NAMALWA (cell line): ENCODE results near the gene POLN.
"Not testable (repeated sequence)": the region's sequence is repeated elsewhere in the genome, so short reads cannot be mapped to it uniquely, and the experiment has no call there.

Source experiments
- DNase-seq: peaks from one replicate; pipeline ENCODE4 v3.0.0-alpha.2; 2015; ENCODE audit warnings: low spot score

The POLN gene

DNA sequence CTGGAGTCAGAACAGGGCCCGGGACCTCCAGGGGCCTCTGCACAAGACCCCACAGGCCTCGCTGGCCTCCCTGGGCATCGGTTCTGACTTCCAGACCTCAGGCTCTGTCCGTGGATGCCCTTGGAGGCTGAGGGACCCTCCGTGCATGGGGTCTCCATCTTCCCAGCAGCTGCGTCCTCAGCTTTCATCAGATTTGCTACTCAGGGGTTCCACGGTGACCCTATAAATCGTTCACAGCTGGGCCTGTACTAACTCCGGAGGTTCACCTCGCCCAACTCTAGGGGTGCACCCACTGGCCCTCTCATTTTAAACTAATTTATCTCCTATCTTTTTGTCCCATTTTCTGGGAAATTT, 33.1 kb upstream of the POLN start:
- DNase-seq, result not testable (repeated sequence)

DNA sequence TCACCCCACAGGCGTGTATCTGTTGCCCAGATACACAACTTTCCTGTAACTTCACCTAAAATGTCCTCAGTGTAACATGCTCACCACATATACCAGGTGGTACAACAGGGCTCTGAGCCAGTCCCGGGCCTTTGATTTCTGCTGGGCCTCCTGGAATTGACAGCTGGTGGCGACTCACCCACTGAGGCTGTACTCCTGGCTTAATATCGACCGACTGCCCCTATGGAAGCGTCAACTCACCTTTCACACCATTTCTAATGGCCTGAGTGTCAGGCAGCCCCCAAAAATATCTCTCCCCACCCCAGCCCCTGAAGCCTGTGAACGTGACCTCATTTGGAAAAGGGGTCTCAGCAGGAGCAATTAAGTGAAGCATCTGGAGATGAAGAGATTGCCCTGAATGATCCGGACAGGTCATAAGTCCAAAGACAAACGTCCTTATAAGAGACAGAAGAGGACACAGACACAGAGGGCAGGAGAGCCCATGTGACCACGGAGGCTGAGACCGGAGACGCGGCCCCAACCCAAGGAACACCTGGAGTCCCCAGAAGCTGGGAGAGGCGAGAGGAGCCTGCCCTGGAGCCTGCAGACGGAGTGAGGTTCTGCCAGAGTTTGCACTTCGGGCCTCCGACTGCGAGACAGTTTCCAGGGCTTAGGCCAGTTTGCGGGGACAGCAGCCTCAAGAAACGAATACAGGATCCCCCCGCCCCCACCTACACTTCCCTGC, 32.6 kb upstream of the POLN start:
- DNase-seq, result no peak

DNA sequence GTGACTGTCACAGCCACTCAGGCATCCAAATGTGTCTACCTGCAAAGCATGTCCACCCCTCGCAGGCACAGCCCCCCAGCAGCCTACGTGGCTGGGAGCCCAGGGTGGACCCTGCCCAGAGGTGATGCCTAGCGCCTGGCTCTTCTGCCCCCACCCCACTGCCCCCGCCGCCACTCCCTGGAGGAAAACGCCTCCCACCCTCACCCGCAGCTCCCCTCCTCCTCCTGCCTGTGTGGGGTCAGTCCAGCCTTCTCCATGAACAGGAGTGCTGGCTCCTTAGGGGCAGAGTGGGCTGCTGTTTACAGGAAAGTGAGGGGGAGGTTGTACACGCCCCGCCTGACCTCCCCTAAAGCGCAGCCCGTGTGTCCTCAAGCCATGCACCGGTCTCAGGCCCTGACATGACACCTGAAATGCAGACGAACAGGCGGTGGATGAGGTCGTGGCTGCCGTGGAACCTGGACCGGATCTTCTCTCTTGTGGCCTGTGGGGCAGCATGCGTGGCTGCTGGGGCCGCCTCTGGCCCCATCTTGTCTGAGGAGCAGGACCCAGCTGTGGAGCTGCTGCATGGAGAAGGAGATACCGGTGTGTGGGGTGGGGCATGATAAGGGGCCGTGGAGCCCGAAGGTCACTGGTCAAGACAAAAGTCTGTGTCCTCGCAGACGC, 31.9 kb upstream of the POLN start:
- DNase-seq, result no peak

DNA sequence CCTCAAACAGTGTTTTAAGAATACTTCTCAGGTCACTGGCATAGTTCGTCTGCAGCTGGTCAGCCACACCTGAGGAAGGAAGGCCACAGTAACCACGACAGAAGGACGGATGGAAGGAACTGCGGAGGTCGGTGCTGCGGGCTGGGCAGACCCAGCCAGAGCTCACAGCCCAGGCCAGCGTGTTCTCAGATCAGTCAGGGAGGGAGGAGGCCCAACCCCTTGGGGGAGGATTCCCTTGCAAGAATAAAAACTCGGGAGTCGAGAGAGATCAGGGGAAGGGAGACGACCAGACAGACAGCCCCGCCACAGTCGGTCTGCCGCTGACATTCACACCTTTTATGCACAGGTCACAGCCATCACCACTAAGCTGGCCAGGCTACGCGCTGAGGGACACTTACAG, 31.3 kb upstream of the POLN start:
- DNase-seq, result no peak

DNA sequence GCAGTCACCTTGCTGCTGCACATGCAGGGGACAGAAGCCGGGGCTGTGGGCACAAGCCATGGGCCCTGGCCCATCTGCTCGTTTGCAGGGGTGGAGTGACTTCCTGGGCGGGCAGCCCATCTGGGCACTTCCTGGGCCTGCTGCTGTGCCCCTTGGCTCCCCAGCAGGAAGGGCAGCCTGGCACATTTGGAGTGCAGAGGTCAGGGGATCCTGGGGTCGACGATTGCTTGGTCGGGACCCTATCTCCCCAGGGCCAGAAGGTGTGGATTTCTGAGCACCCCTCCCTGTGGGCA, 30.9 kb upstream of the POLN start:
- no peak for DNase-seq

DNA sequence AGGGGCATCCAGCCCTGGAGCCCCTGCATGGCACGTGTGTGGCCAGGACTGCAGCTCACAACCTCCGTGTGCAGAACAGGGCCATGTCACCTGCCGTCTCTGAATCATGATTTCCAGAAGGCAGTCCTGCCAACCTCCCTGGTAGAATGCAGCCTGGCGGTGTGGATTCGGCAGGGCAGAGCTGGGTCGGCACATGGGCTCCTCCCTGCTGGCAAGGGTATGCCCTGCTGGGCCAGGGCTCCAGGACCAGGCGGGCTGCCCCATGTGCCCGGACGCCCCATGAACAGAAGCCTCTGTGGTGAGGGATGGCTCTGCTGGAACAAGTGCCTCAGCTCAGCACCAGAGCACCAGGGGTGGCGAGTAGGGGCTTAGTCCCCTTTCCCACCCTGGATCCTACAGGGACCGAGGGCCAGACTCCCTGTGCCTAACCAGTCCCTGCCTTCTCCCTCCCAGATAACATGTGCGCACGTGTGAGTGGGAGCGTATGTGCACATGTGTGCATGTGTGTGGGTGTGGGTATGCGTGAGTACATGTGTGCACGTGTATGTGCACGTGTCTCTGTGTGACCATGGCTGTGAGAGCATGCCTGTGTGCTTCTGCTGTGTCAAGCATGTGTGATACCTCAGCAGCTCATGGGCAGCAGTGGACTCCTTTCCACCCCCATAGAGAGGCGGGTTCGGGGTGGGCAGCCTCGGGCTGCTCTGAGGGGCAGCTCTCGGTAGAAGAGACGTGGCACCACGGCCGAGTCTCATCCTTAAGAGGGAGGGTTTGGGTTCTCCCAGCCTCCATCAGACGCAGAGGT, 30.3 kb upstream of the POLN start:
- no peak for DNase-seq

DNA sequence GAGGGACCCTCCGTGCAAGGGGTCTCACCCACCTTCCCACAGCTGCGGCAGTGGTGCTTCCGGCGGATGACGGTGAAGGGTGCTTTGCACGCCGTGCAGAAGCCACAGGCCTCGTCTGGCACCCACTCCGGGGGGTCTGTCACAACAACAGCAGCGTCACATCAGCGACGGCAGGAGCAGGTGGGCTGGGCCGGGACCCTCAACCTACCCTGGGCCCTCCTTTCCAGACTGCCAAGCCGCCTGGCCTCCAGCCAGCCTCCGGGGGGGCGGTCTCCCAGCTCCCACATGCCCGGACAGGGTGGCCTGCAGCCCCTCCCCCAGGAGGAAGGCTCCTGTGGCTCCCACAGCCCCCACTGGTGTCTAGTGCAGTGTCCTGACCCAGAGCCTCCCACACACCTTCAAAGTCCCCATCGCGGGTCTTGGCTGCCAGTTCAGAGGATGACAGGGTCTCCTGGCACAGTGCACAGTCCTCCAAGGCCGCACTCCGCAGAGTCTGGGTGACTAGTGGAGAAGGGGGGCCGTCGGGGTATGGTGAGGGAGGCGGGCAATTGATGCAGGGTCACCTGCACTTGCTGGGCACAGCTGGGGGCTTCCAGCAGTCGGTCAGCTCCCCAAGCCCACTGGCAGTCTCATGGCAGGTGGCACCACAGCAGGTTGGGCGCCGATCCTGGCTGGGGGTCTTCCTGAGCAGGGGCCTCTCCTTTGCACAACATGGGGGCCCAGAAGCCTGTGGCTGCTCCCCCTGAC, 29.5 kb upstream of the POLN start:
- no peak for DNase-seq

DNA sequence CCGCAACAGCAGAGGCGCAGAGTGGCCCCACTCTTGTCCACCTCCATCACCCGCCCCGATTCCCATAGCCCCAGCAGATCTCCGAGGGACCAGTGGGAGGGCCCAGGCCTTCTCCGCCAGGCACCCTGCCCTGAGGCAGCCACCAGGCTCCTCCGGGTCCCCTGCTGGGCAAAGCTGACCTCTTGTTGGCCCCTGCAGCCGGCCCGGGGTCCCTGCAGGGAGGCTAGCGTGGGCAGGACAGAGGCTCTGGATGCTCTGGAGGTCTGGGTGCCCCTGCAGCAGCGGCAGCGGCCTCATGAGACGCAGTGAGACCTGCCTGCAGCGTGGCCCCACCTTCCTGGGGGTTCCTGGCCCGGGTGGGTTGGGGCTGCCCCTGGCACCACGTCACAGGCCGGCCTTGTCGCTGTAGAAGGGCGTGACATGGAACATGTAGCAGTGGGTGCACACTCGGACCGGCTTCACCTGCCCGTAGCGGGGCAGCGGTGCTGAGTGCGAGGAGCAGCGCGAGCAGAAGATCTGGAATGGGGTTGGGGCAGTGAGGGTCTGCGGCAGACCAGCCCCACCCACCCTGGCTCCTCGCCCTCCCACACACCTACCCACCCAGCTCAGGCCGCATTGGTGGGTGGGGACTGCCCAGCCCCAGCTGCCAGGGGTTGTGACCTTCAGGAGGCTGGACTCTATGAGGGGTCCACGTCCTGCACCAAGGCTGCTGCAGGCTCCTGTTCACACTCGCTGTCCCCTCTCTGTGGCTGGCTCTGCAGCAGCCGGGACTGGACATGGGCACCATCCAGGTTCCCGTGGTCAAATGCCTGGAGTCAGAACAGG, 28.6 kb upstream of the POLN start:
- no peak for DNase-seq

DNA sequence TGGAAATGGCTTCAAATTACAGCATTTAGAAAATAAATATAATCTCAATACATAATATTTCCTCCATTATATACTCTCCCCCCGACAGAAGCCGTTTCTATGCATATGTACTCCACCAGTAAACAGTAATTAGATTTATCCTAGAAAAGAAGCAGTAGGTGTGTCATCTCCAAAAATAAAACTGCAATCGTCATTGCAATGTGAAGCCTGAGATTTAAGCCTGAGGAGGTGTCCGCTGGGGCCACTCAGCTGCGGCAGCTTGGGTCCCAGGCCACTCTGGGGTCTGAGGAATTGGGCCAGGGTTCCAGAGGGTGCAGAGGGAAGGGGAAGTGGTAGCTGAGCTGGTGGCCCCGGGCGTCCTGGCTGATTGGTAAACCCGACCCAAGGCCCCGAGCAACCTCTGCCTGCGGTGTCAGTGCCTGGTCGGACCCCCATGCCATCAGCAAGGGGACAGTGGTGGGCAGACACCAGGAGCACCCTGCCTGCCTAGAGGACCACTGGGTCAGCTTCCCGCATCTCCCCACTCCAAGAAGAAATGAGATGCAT, 27.8 kb upstream of the POLN start:
- no peak for DNase-seq

DNA sequence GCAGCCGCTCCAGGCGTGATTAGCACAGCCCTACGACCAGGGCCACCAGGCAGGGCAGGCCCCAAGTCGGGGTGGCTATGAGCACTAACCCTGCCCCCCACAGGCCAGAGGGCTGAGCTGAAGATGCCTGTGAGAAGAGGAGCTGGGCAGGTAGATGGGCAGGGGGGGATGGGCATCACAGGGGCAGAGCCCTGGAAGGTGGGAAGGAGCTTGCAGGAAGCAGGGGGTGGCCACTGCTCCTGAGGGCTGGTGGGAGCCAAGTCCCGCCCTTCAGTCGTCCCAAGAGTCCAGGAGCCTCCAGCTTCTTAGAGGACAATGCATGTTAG, 27.2 kb upstream of the POLN start:
- DNase-seq, result no peak

DNA sequence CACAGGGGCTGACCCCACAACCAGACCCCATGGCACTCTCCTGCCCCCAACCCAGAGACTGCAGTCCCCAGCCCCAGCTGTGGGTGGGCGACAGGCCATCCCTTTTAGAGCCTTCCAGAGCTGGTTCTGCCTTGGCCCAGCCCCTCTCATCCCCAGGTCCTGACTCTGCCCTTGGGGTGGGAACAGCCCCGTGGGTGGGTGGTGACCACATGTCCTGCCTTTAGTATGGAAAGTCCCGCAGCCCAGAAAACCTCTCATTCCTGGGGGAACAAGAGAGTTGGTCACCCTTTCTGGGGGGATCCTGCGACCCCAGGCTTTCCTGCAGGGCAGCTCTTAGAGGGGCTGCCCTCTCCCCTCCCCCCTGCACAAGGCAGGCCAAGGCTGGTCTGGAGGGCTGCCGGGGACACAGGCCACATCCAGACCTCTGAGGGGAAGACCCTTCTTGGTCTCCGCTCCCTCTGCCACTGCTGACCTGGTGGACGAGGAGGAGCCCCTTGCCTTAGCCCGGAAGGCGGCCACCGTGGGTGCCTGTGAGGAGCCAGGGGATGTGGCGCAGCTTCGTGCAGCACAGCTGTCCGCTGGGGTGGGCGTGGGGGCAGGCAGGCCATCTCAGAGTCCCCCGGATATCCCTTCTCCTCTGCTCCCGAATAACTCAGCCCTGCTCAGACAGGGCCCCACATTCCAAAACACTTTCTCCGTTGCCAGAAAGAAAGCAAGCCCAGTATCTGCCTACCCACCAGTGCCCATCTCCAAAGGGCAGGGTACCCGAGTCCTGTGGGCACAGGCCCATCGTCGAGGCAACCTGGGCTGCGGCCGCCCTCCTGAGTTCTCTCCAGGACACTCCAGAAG, 26.7 kb upstream of the POLN start:
- DNase-seq, result no peak

DNA sequence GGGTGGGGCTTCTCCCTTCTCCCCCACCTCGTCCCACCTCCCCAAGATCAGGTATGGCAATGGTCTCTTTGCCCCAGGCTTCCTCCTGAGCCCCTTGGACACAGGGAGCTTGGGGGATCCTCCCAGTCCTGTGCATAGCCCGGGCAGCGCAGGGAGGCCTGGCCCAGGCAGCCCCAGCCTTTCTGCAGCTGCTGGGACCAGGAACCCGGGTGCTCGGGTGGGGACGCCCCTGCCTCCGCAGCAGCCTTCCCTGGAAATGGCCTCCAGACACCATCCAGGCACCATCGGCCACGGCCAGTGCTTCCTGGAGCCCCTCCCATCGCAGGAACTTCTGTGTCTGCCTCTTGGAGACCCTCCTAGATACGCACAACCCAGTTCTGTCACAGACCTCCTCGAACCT, 25.9 kb upstream of the POLN start:
- DNase-seq, result no peak

DNA sequence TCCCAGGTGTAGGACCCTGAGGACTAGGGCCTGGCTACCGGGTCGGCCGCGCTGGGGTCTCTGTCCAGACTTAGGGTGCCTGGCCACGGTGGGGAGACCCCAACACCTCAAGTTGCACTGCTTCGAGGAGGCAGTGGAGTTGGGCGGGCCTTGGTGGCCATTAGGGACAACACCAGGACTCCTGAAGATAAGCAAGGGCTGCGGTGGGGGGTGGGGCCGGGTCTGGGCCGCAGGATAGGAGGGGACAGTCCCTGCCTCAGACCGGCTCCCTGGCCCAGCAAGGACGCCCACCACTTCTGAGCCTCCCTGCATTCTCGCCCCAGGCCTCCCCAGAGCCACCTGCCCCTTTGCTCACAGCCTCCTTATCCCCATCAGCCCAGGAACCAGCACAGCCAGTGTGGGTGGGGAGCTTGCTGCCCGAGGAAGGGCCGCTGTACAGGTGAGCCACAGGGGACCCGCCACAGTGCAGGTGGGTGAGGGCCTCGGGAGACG, 25.4 kb upstream of the POLN start:
- DNase-seq, result no peak

DNA sequence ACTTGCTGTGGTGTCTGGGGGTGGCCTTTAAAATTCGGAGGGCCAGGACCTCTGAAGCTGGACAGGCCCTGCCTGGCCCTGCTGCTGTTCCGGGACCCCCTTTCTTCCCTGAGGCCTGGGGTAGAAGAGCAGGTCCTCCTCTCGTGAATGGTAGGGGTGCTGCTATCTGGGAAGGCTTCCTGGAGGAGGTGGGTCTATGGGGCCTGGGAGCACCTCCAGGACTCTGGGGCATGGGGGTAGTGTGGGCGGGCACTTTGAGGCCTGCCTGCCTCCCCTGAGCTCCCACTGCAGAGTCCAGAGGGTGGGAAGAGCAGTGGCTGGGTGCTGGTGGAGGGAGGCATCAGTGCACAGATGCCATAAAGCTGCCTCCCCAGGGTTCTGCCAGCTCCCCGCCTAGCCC, 24.9 kb upstream of the POLN start:
- DNase-seq, result no peak

DNA sequence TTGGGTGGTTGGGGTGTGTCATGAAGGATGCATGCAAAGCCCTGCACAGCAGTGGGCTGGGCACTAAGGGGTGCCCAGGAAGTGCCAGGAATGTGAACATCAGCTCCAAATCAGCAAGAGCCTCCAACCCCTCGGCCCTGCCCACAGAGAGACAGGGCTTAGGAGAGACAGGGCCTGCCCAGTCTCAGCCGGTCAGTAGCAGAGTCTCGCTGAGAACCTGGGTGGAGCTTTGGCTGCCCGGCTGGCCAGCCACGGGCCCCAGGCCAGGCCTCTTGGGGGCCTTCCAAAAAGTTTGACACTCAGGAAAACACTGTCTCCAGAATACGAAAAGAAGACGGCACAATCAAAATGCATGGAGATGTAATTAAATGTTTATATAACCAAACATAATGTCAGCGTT, 24.3 kb upstream of the POLN start:
- DNase-seq, result no peak

DNA sequence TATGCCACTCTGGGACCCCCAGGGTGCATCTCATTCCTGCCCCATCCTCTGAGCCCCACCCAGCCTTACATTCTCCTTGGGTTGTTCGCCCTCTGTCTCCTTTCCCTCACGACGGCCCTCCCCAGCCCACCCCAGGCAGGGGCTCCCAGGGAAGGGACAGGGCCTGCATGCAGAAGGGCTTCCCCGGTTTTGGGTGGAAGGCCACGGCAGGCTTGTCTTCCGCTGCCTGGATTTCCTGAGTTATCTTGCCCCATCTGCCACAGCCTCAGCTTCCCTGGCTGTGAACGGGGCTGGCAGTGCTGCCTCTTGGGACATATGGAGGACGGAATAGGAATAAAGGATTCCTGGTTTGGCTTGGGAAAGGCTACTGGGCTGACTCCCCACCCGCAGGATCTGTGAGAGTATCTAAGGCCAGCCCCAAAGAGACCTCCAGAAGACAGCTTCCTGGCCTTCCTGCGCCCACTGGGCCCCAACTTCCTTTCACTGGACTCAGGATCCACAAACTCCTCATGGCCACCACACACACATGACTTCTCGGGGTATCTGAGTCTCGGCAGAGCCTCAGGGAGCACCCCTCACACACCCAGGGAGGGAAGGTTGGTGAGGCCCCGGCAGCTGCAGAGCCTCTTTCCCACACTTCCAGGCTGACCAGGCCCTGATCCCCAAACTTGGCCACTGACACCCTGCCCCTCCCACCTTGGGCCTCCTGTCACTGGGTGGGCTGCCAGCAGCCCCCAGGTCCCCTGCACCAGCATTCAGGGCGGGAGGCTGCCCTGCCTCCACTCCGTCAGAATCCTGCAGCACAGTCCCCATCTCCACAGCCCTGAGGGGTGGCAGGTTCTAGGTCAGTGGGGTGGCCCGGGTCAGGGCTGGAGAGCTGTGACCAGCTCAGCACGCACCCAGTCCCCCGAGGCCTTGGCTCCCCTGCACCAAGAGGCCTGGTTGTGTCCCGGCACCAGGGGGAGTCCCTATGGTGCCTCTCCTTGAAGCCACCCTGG, 23.5 kb upstream of the POLN start:
- DNase-seq, result no peak

DNA sequence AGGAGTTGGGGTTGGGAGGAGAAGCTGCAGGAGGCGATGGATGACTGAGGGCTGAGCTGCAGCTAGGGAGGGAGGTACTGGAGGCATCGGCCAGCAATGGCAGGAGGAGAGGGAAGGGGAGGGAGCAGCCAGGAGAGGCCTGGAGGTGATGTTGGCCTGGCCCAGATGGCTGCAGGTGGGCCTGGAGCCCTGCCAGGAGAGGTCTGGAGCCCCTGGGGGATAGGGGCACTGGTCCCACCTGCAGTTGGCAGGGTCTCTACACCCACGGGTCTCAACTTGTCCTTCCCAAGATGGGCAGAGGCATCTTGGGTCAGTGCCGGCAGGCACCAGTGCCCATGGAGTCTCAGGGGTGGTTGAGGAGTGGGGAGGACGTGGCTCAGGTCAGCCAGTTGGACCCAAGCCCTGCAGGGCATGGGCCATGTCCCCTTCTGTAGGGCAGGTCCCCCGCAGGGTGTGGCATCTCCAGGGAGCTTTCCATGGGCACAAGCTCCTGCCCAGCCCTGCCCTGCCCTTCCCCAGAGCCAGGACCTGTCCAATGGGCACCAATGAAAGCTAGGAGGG, 22.6 kb upstream of the POLN start:
- no peak for DNase-seq

DNA sequence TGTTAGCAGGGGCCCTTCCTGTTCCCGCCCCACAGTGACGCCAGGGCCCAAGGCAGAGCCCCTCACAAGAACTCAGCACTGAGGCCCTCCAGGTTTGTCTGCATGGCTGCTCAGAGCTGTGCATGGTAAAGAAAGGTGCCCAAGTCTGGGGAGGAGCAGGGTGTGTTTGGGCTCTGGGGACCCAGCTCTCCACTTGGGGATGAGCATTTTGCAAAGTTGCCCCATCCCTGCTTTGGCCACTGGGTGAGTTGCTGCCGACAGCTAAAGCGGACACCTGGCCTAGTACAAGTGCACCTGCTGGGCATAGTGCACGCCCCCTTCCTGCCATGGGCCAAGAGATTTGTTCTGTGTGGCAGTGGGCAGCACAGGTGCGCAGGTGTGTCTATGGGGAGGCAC, 22.0 kb upstream of the POLN start:
- DNase-seq, result peak; percentile 39

DNA sequence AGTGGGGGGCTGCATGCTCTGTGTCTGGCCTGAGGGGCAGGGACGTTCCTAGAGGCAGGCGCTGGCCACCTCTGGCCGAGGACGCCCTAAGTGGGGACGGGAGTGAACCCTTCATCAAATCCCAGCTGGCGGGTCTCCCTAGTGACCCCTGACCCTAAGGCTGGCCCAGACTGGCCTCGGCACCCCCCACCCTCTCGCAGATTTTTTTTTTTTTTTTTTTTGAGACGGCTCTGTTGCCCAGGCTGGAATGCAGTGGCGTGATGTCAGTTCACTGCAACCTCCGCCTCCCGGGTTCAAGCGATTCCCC, 21.0 kb upstream of the POLN start:
- DNase-seq, result no peak
